ENCODE measurements around the gene SPRR2E. TPM values are rescaled to one million over a fixed set of nuclear protein-coding genes. Genes with fewer than 3 reads are reported as not detected.

The SPRR2E gene
- total and polyA plus RNA-seq, 2 of the 8 experiments (the other 6 are each of a cell fraction or from before 2014, with no cell fraction given) = not detected

DNA sequence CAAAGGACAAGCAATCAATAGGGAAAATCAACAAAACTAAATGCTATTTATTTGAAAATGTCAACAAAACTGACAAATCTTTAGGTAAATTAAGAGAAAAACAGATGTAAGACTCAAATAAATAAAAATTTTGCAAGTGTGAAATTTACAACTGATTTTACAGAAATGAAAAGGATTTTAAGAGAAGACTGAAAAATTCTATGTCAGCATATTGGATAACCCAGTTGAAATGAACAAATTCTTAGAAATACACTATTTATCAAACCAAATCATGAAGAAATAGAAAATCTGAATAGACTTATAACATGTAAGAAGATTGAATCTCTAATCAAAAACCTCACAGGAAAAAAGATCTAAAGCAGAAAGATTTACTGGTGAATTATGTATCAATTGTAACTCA, 26.6 kb upstream of the SPRR2E start:
- Histone ChIP-seq H3K4me3 (ENCODE audit: extremely low read depth in 1 of 4, insufficient read depth in 2 of 4, low read depth in 3 of 4, low read length in 4 of 4) (no peak overlapping the region), H4K20me1 (replicated peaks in 1 of 2; ENCODE audit: control insufficient read depth in 1 of 2, insufficient read depth in 2 of 2, low read length in 2 of 2) (no peaks in the 10 kb centered on the region), H2AFZ (ENCODE audit: low read length) (no peak overlapping the region), H3K23ac (ENCODE audit: insufficient read length) (no peak overlapping the region), H3K27ac (ENCODE audit: low read depth, low read length) (no peak overlapping the region), H3K36me3 (ENCODE audit: control insufficient read depth in 2 of 4, insufficient read depth in 4 of 4, low read length in 3 of 4) (no peaks in the 10 kb centered on the region; a peak in 2 of 8 replicates), H2AK5ac (ENCODE audit: low read depth, low read length) (no peak overlapping the region), H2BK120ac (replicated peaks; ENCODE audit: low read depth, low read length) (no peak overlapping the region), H2BK12ac (ENCODE audit: low read depth, low read length) (no peak overlapping the region), H3K4ac (replicated peaks; ENCODE audit: insufficient read length, low read depth, low read length) (no peak overlapping the region), H3K27me3 (replicated peaks in 1 of 4; ENCODE audit: control insufficient read depth in 3 of 4, extremely low read depth in 1 of 4, insufficient read depth in 3 of 4, low read length in 3 of 4) (no peaks in the 10 kb centered on the region), H3K18ac (ENCODE audit: extremely low read depth, low read length) (no peak overlapping the region), H3K79me1 (ENCODE audit: low read depth, low read length) (no peaks in the 10 kb centered on the region), H4K5ac (ENCODE audit: insufficient read length, low read depth, low read length) (no peak overlapping the region), H4K8ac (ENCODE audit: extremely low read depth, insufficient read depth, low read length) (no peak overlapping the region), H3K9ac (replicated peaks in 1 of 4; ENCODE audit: extremely low read depth in 1 of 4, low read depth in 3 of 4, low read length in 3 of 4) (no peak overlapping the region), H3K79me2 (ENCODE audit: control insufficient read depth in 1 of 2, insufficient read depth in 2 of 2, low read length in 2 of 2) (no peaks in the 10 kb centered on the region), H3K56ac (replicated peaks; ENCODE audit: insufficient read length, low read depth, low read length) (no peak overlapping the region), H2BK15ac (ENCODE audit: low read length) (no peak overlapping the region), H3K4me2 (ENCODE audit: insufficient read depth in 1 of 2, low read depth in 2 of 2, low read length in 2 of 2) (no peak overlapping the region), H3K9me3 (ENCODE audit: insufficient read depth in 2 of 2, low read depth in 1 of 2, low read length in 1 of 2) (peaks cover 3 to 10% of the 10 kb centered on the region in 2 experiments; a peak in 3 of 4 replicates), H3K4me1 (replicated peaks in 1 of 4; ENCODE audit: control insufficient read depth in 3 of 4, insufficient read depth in 4 of 4, low read length in 3 of 4) (peaks cover 0 to 5% (median 2%) of the 10 kb centered on the region in 4 experiments; a peak in 2 of 7 replicates), H2BK5ac (ENCODE audit: low read depth, low read length) (no peak overlapping the region), H3K23me2 (ENCODE audit: low read depth, low read length) (no peaks in the 10 kb centered on the region), H4K91ac (replicated peaks; ENCODE audit: insufficient read length, low read length) (no peak overlapping the region), H3K14ac (ENCODE audit: insufficient read length) (no peak overlapping the region), H2BK20ac (ENCODE audit: low read length) (no peak overlapping the region)
- peak; percentile 48 for FAIRE-seq
- POLR2A ChIA-PET (ENCODE audit: partially characterized antibody) = no interaction called here
- no peak for DNase-seq (ENCODE audit: low read depth in 1 of 2, low spot score in 2 of 2)
- no peak for TF ChIP-seq POLR2AphosphoS5 (IDR thresholded peaks at IDR 0.05; ENCODE audit: low read depth, low read length)
- no peak for TF ChIP-seq KDM5A (IDR thresholded peaks at IDR 0.05; ENCODE audit: low read length)
- no peak for TF ChIP-seq TAF1 (IDR thresholded peaks at IDR 0.05; ENCODE audit: low read depth, low read length)
- TF ChIP-seq RXRA (IDR thresholded peaks at IDR 0.05; ENCODE audit: insufficient read depth, low read depth, low read length) = no peak
- TF ChIP-seq EGR1 (IDR thresholded peaks at IDR 0.05; ENCODE audit: borderline replicate concordance, low read depth, low read length) = no peak
- no peak for TF ChIP-seq TBP (IDR thresholded peaks at IDR 0.05; ENCODE audit: low read depth, low read length)
- no peak for TF ChIP-seq SUZ12 (IDR thresholded peaks at IDR 0.05; ENCODE audit: low read length)
- TF ChIP-seq JUN (IDR thresholded peaks at IDR 0.05; ENCODE audit: low read depth, low read length) = no peak
- TF ChIP-seq NRF1 (IDR thresholded peaks at IDR 0.05; ENCODE audit: low read depth, low read length) = no peak
- no peak for TF ChIP-seq NANOG (IDR thresholded peaks at IDR 0.05; ENCODE audit: insufficient read depth, low read depth, low read length, poor library complexity, severe bottlenecking)
- TF ChIP-seq CBX5 (IDR thresholded peaks at IDR 0.05; ENCODE audit: low read depth, low read length) = no peak
- TF ChIP-seq HDAC6 (IDR thresholded peaks at IDR 0.05; ENCODE audit: low read depth, low read length) = no peak
- CTCF ChIA-PET (ENCODE audit: partially characterized antibody) = no interaction called here

Measured in H1 (cell line).